Embryonic facial prominence (tissue), 1 donor: Measurements from ENCODE around the gene KLHL18.
"Not testable (repeated sequence)": the region's sequence is repeated elsewhere in the genome, so short reads cannot be mapped to it uniquely, and the experiment has no call there.

Experiments
- DNase-seq: peaks from one replicate; pipeline ENCODE4 v3.0.0-alpha.2; 2016; ENCODE audit errors: extremely low spot score

KLHL18 gene

DNA sequence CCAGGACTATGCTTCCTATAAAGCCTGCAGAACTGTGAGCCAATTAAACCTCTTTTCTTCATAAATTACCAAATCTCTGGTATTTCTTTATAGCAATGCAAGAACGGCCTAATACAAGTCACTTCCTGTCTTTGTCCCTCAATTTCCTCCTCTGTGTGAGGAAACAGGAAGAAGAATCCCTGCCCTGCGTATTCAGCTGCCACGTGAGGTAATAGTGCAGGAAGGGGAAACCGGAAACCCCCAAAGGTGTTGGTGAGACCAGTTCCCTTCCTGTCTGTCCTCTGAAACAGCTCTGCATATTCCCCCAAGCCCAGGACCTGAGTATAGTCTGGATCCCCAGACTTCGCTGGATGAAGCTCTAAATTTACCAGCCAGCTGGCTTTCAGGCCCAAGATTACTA is 80.0 kb downstream of the KLHL18 start:
- no peak for DNase-seq

DNA sequence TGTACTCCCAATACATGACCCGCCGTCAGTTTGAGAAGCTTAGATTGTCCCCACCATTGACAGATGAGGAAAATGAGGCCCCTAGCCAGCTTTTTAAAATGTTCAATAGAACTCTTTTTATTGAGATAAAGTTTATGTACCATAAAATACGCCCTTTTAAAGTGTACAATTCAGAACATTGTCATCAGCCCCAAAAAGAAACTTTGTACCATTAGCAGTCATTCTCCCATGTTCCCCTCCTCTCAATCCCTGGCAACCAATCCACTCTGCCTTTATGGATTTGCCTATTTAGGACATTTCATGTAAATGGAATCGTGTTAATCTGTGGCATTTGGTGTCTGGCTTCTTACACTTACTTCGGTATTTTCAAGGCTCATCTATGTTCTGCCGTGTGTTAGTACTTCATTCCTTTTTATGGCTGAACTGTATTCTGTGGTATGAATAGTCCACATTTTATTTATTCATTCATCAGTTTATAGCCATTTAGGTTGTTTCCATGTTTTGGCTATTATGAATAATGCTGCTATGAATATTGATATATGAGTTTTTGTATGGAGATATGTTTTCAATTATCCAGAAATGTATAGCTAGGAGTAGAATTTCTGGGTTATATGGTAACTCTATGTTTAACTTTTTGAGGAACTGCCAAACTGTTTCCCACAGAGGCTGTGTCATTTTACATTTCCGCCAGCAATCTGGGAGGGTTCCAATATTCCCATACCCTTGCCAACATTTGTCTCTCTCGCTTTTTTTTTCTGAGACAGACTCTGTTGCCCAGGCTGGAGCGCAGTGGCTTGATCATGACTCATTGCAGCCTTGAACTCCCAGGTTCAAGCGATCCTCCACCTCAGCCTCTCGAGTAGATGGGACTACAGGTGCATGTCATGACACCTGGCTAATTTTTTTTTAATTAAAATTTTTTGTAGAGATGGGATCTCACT is 82.7 kb downstream of the KLHL18 start:
- peak; percentile 41 for DNase-seq

GRCh38 chr3:47366833-47367232 is 84.1 kb downstream of the KLHL18 start:
- DNase-seq, result no peak

DNA sequence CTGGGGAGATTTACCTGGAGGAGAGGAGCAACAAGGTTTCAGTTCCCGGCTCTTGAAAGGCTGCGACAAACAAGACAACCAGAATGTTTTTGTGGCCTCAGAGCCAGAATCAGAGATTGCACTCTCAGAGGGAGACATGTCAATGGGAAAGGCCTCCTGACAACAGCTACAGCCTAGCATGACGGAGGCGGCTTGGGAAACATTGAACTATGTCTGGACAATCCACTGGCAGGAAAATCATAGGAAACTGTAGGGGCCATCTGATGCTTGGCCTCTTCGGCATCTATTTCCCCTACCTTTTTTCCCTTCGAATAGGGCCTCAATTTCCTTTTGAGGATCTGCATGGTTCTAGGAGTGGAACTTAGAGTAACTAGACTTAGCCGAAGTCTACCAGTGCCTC is 84.9 kb downstream of the KLHL18 start:
- no peak for DNase-seq

- not testable (repeated sequence) for DNase-seq
Observed at GRCh38 chr3:47370020-47370419, 87.3 kb downstream of the KLHL18 start.

DNA sequence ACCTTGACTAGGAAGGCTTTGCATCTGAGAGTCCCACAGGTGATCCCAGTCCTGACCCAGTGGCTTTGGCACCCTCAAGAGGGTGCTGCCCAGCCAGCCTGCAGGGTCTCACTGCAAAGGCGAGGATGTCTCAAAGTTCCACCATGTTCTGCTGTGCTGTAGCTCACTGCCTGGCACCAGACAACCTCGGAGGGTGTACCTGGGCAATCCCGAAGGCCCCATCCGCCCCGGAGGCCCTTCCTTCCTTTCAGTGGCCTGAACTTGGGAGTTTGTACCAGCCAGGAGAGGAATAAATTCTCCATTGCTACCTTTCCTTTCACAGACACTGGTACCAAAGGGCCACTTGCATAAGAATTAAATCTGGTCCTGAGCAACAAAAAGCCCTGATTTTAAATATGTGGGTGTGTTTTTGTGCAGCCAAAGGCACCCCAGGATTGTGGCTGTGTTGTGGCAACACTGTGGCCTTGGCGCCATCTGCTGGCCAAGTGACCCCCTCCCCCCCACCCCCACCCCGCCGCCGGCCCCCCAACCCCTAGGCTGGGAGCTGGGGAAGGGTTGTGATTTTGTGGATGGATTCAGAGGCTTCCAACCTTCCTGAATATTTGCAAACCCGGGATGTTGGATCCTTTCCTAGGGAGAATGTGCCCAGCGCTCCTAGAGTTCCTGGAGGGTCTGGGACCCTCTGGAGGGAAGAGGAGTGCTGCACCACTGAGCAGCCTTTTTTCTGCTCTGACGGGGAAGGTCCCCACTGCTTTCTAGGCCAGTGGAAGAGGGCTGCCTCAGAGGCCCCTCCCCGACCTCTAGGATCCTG is 88.3 kb downstream of the KLHL18 start:
- DNase-seq, result no peak

GRCh38 chr3:47374587-47374986 is 91.8 kb downstream of the KLHL18 start:
- DNase-seq, result no peak

- DNase-seq, result no peak
Observed at GRCh38 chr3:47376393-47376792, 93.6 kb downstream of the KLHL18 start.

DNA sequence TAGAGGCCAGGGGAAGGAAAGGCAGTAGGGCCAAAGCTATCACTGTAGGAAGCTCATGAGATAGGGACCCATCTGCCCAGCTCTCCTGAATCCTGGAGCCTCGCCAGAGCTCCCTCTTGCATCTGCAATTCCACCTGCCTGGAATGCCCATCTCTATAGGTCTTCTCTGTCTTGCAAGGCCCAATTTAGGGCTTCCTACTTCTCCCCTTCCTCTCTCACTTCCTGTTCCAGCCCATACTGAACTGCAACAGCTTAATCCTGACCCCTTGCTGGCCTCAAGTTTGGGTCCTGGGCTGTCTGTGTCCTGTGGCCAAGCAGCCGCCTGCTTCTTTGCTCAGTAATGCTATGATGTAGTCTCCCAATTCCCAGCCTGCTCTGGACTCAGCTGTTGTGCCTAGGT is 94.4 kb downstream of the KLHL18 start:
- DNase-seq, result no peak

- no peak for DNase-seq
Observed at GRCh38 chr3:47378869-47379268, 96.1 kb downstream of the KLHL18 start.

DNA sequence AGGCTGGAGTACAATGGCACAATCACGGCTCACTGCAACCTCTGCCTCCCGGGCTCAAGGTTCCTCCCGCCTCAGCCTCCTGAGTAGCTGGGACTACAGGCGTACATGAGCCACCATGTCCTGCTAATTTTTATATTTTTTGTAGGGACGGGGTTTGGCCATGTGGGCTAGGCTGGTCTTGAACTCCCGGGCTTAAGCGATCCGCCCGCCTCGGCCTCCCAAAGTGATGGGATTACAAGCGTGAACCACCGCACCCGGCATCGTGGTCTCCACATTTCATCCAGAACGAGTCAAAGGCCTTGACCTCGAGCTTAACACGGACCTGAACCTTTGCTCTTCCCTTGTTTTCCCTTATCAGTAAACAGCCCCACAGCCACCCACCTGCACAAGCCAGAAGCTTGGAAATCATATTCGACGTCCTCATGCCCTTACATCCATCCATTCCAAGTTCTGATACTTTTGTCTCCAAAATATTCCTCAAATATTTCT is 96.7 kb downstream of the KLHL18 start:
- no peak for DNase-seq

DNA sequence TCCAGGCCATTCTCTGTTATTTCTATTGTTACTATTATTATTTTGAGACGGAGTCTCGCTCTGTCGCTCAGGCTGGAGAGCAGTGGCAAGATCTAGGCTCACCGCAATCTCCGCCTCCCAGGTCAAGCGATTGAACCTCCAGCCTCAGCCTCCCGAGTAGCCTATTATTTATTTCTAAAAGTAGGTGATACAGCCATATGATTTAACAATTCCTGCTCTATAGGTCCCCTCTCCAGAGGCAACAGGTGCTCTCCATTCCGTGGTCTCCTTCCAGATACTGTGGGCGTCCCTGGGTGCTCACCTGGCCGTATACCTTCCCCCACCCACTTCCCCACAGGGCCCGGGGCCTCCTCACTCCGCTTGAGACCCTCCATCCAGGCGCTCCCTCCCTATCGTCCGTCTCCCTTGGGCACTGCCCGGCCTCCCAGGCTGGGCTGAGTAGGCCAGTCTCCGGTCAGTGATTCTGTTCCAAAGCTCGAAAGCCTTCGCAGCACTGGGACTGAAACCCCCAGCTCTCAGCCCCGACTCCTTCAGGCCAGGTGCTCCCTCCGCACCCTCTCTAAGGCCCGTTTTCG is 97.4 kb downstream of the KLHL18 start:
- DNase-seq, result no peak

DNA sequence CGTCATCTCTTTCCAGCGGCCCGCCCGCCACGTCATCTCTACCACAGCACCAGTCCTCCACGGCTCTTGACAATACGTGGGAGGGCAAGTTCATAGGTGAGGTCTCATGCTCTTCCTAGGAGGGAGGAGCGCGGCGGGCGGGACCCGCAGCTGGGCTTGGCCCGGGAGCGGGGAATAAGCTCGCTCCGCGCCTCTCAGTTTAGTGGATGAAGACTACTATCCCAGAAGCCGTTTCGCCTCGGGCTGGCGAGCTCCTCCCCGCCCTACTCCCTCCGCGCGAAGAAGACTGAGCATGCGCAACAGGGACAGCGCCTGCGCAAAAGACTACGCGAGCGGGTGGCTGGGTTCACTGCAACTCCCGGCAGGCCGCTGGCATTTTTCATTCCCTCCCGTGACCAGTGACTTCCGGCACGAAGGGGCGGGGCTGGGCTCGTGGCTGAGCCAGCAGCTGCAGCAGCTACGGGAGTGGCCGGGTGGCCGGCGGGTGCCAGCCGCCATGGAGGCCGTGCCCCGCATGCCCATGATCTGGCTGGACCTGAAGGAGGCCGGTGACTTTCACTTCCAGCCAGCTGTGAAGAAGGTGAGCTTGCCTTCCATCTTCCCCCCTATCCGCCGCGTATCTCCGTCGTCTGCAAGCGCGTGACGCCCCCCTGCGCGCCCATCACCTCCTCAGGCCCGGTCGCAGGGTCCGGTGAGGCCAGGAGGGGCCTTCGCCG is 98.0 kb downstream of the KLHL18 start, which contains the start of gene PTPN23:
Gene PTPN23 (plus strand): TSS at position 421 of the 716 bp plus-strand sequence. CDS start 76 bp downstream, at position 497.
- DNase-seq, result peak; percentile 98

DNA sequence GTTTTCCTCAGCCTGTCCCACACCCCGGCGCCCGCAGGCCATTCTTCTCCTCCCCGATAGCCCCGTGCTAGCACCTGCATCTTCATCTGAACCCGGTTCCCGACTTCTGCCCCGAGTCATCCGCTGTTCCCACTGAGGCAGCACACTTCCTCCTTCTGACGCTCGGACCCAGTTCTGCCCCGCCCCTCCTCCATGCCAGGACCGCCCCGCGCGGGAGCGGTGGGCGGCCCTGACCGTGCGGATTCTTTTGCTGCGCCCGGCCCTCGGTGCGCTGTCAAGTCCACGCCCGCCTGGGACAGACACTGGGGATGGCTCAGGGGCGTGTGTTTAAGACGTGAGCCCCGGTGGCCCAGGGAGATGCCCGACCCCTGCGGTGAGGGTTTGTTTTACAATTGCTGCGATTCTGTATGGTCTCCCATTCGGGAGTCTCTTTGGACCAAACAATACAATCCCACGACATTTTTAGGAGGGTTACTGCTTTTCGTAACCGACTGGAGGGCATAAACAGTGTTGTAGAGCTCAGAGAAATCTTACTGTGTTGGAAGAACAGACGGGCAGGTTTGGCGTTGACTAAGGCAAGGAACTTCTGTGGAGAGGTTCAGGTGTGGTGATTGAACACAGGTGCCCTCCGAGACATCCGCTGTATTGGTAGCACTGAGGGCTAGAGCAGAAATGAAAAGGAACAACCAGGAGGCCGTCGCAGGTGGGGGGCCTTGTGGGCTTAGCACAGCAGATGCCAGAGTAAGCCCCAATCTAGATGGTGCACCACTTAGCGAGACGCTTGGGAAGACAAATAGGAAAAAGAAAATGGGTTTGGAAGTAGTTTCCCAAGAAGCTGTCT is 98.8 kb downstream of the KLHL18 start:
- peak; percentile 58 for DNase-seq

GRCh38 chr3:47384425-47384824 is 101.7 kb downstream of the KLHL18 start:
- DNase-seq, result no peak

GRCh38 chr3:47385007-47385406 is 102.3 kb downstream of the KLHL18 start:
- no peak for DNase-seq

GRCh38 chr3:47385796-47386195 is 103.1 kb downstream of the KLHL18 start:
- no peak for DNase-seq

DNA sequence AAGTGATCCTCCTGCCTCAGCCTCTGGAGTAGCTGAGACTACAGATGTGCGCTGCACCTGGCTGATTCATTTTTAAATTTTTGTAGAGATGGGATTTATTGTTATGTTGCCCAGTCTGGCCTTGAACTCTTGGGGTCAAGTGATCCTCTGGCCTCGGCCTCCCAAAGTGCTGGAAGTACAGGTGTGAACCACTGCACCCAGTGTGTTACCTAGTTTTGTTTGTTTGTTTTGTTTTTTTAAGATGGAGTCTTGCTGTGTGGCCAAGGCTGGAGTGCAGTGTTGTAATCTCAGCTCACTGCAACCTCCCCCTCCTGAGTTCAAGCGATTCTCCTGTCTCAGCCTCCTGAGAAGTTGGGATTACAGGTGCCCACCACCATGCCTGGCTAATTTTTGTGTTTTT is 110.2 kb downstream of the KLHL18 start:
- no peak for DNase-seq

DNA sequence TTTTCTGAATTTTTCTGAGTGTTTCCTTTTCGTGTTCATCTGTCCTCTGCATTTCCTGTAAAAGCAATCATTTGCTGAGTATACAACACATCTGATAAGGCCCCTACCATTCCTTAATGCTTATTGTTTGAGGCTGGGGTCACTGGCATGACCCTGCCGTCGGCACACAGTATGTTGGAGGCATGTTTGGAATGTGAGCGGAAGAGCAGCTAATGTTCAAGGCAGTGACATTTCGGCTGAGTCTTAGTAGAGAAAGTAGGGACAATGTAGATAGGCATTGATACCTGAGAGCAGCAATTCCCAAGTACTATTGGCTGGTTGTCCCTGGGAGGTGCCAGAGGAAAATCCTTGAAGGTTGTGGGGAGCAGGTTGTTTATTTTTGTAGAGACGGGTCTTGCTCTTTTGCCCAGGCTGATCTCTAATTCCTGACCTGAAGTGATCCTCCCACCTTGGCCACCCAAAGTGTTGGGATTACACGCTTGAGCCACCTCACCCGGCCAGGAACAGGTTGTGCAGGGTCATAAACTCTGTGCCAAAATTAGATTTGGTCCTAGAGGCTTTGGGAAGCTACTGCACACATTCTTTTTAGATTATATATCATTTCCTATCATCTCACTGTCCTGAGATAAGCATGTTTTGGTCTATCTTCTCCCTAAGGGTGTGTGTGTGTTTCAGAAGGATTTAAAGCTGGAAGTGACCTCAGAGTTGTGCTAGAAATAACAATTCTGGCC is 111.6 kb downstream of the KLHL18 start:
- no peak for DNase-seq

DNA sequence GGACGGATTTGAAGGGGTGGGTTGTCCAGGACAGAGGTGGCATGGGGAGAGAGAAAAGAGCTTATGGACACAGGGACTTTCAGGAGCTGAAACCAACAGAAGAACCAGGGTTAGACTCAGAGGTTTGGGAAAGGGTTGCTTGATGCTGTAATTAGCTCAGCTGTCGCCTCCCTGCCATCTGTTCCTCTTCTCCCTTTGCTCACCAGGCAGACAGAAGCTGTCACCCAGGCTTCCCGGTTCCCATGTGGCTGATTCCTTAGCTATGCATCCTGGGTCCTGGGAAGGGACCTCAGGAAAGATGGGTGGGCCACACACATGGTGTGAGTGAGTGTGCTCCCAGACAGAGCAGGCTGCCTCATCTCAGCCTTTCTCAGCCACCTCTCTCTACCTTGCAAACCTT is 112.1 kb downstream of the KLHL18 start:
- DNase-seq, result no peak
